Measurements from ENCODE around the gene TSPAN18.

GRCh38 chr11:44684859-44685281, 41.9 kb upstream of the TSPAN18 start:
- TF ChIP-seq, protein P1, sequence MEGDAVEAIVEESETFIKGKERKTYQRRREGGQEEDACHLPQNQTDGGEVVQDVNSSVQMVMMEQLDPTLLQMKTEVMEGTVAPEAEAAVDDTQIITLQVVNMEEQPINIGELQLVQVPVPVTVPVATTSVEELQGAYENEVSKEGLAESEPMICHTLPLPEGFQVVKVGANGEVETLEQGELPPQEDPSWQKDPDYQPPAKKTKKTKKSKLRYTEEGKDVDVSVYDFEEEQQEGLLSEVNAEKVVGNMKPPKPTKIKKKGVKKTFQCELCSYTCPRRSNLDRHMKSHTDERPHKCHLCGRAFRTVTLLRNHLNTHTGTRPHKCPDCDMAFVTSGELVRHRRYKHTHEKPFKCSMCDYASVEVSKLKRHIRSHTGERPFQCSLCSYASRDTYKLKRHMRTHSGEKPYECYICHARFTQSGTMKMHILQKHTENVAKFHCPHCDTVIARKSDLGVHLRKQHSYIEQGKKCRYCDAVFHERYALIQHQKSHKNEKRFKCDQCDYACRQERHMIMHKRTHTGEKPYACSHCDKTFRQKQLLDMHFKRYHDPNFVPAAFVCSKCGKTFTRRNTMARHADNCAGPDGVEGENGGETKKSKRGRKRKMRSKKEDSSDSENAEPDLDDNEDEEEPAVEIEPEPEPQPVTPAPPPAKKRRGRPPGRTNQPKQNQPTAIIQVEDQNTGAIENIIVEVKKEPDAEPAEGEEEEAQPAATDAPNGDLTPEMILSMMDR (IDR thresholded peaks at IDR 0.05; ENCODE audit: poor library complexity), result no peak
- TF ChIP-seq EZH2phosphoT487 (IDR thresholded peaks at IDR 0.05; ENCODE audit: low read depth, severe bottlenecking, unreplicated experiment), result no peak
